ENCODE data around the gene CHRDL1. TPM values are rescaled to one million over a fixed set of nuclear protein-coding genes. Genes with fewer than 3 reads are reported as not detected.

Gene CHRDL1
- polyA plus RNA-seq, 1 donor from 2014 or later, result not detected

DNA sequence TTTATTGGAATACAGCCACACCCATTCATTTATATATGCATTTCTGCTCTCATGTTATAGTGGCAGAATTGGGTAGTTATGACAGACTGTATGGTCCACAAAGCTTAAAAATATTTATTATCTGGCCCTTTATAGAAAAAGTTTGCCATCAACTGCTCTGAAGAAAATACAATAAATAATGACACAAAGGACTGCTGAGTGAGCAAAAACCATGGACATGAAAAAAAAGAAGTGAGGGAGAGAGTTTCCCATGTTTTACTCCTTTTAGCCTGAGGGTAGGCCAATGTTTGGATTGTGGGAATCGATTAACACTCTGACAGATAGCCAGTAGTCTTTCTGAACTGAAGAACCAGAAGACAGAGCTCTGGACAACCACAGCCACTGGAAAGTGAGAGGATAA is 149.2 kb downstream of the CHRDL1 start:
- H3K27me3 Mint-ChIP-seq, result peaks cover 3% of the 10 kb centered on the region
- H3K4me3 Mint-ChIP-seq, result no peak overlapping the region
- H3K4me1 Mint-ChIP-seq, result no peaks in the 10 kb centered on the region
- H3K9me3 Mint-ChIP-seq, result peaks cover 0 to 4% (median 4%) of the 10 kb centered on the region in 3 donors
- no peak overlapping the region for H3K27ac Mint-ChIP-seq
- H3K36me3 Mint-ChIP-seq, result no peaks in the 10 kb centered on the region
